Measurements from ENCODE around the gene CRISP2.
"Not testable (repeated sequence)": the region's sequence is repeated elsewhere in the genome, so short reads cannot be mapped to it uniquely, and the experiment has no call there.

The CRISP2 gene

GRCh38 chr6:49675816-49676215 lies 37.5 kb downstream of the CRISP2 start:
- in situ Hi-C loops (cut with MboI; ENCODE audit: low sequenced_read_pairs), result no loop called here
- Histone ChIP-seq H3K9me3 (no peaks in the 10 kb centered on the region), H3K4me3 (no peak overlapping the region), H3K27me3 (ENCODE audit: low read depth) (no peaks in the 10 kb centered on the region), H3K36me3 (replicated peaks) (no peaks in the 10 kb centered on the region), H3K4me1 (no peaks in the 10 kb centered on the region)
- DNase-seq (ENCODE audit: low spot score in 2 of 2), result no peak

DNA sequence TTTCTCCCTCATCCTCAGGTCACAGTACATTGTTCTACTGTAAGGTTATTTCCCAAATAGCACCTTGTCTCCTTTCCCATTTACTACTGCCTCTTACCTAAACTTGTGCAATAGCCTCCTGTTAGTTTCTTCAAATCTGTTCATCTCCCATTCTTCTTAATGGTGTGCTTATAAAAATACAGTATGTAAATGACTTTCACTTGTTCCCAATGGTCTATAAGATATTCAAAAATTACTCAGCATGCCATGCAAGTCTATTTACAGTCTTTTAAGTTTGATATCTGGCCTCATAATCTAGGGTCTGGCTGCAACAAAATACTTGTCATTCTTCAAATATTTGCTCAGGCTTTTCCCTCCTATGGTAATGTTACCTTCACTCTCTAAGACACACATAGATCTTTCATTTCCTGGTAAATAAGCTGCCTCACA lies 45.2 kb downstream of the CRISP2 start:
- in situ Hi-C loops (cut with MboI; ENCODE audit: low sequenced_read_pairs), result no loop called here
- Histone ChIP-seq H3K4me1 (no peaks in the 10 kb centered on the region), H3K27me3 (ENCODE audit: low read depth) (peaks cover 4% of the 10 kb centered on the region; the same call in 1 of the 2 replicates), H3K9me3 (no peaks in the 10 kb centered on the region), H3K4me3 (no peak overlapping the region), H3K36me3 (replicated peaks) (no peaks in the 10 kb centered on the region)
- DNase-seq (ENCODE audit: low spot score in 2 of 2), result no peak

DNA sequence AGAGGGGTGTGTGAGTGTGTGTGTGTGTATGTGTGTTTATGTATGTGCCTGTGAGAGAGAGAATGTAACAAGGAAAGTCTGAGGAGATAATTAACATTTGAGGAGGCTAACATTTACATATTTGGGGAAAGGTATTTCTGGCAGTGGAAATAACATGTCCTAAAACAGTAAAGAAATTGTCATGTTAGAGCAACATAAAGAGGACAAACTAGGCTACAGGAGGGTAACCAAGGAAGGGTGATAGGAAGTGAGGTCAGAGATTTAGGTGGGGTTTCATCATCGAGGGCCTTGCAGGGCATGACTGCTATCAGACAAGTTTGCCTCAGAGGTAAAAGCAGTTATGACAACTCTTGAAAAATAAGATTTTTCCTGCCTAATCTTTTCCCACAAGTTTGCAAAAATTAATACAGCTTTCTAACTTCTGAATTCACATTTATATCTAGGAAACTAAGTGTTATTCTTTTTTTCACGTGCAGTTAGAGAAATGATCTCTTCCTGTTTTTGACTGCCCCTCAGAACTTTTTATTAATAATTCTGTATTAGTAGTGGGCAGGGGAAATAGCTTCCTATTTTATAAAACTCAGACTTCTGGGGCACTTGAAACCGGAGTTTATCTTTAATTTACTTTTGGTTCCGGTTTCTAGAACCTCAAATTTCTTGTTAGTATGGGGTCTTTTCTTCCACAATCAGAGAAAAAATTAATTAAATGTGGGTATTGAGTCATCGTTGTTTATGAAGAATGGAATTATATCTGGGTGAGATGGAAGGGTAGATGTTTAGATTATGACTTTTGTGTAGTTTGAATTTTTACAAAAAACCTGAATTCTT lies 46.2 kb downstream of the CRISP2 start:
- Histone ChIP-seq H3K27me3 (ENCODE audit: low read depth) (peaks cover 4% of the 10 kb centered on the region; the same call in 1 of the 2 replicates), H3K9me3 (no peaks in the 10 kb centered on the region), H3K36me3 (replicated peaks) (no peaks in the 10 kb centered on the region), H3K4me3 (no peak overlapping the region), H3K4me1 (no peaks in the 10 kb centered on the region)
- no peak for DNase-seq (ENCODE audit: low spot score in 2 of 2)
- in situ Hi-C loops (cut with MboI; ENCODE audit: low sequenced_read_pairs), result no loop called here

GRCh38 chr6:49666480-49666879 lies 46.9 kb downstream of the CRISP2 start:
- Histone ChIP-seq H3K4me1 (no peaks in the 10 kb centered on the region), H3K4me3 (no peak overlapping the region), H3K36me3 (replicated peaks) (no peaks in the 10 kb centered on the region), H3K27me3 (ENCODE audit: low read depth) (peaks cover 4% of the 10 kb centered on the region; the same call in 1 of the 2 replicates), H3K9me3 (no peaks in the 10 kb centered on the region)
- in situ Hi-C loops (cut with MboI; ENCODE audit: low sequenced_read_pairs), result no loop called here
- no peak for DNase-seq (ENCODE audit: low spot score in 2 of 2)

DNA sequence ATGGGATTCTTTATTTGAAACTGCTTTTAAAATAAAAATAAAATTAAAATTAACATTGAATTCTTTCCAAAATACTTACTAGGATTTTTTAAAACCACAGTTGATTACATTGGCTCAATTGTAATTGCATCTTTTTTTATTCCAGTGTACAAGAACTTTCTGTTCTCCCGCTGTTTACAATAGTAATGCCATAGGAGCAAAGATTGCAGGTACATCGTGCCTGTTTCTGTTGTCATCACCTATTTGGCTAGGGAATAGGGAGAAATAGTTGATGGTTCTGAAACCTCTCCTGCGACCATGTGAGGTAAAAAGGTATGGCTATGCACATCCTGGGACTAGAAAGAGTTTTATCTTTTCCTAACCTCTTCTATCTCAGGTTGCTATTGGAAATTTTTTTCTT lies 48.5 kb downstream of the CRISP2 start:
- Histone ChIP-seq H3K4me1 (peaks cover 3% of the 10 kb centered on the region), H3K9me3 (no peaks in the 10 kb centered on the region), H3K4me3 (no peak overlapping the region), H3K36me3 (replicated peaks) (no peaks in the 10 kb centered on the region), H3K27me3 (ENCODE audit: low read depth) (peaks cover 4% of the 10 kb centered on the region; the same call in 1 of the 2 replicates)
- in situ Hi-C loops (cut with MboI; ENCODE audit: low sequenced_read_pairs), result no loop called here
- no peak for DNase-seq (ENCODE audit: low spot score in 2 of 2)

- H3K4me3 ChIP-seq; in situ Hi-C loops (cut with MboI; ENCODE audit: low sequenced_read_pairs); H3K4me1 ChIP-seq; DNase-seq (ENCODE audit: low spot score in 2 of 2); H3K36me3 ChIP-seq (replicated peaks); H3K27me3 ChIP-seq (ENCODE audit: low read depth); H3K9me3 ChIP-seq: not testable (repeated sequence)
These were observed 49.3 kb downstream of the CRISP2 start for GRCh38 chr6:49664054-49664453.

DNA sequence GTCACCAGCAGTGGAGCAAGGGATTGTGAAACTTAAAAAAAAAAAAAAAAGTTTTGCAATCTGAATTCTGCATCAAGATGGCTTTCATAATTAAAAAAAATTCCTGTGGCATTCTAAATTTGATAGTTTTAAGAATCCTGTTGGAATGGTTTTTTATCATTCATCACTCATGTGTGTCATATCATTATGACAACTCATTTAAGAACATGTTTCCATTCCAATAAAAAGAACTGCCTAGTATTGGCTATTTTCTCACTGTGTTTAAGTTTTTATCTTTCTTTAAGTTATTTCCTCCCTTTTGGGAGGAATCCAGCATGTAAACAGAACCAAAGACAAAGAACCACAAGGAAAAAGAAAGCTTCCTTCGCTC lies 50.5 kb downstream of the CRISP2 start:
- Histone ChIP-seq H3K9me3 (no peaks in the 10 kb centered on the region), H3K27me3 (ENCODE audit: low read depth) (peaks cover 6% of the 10 kb centered on the region; the same call in 1 of the 2 replicates), H3K4me1 (peaks cover 9% of the 10 kb centered on the region), H3K4me3 (no peak overlapping the region), H3K36me3 (replicated peaks) (no peaks in the 10 kb centered on the region)
- in situ Hi-C loops (cut with MboI; ENCODE audit: low sequenced_read_pairs), result no loop called here
- DNase-seq (ENCODE audit: low spot score in 2 of 2), result no peak

- Histone ChIP-seq H3K36me3 (replicated peaks) (no peaks in the 10 kb centered on the region), H3K4me1 (peaks cover 9% of the 10 kb centered on the region), H3K9me3 (no peaks in the 10 kb centered on the region), H3K27me3 (ENCODE audit: low read depth) (peaks cover 6% of the 10 kb centered on the region; the same call in 1 of the 2 replicates), H3K4me3 (no peak overlapping the region)
- in situ Hi-C loops (cut with MboI; ENCODE audit: low sequenced_read_pairs), result no loop called here
- DNase-seq (ENCODE audit: low spot score in 2 of 2), result no peak
These were observed 51.0 kb downstream of the CRISP2 start for GRCh38 chr6:49662231-49662891.

GRCh38 chr6:49653942-49654341 lies 59.4 kb downstream of the CRISP2 start:
- H3K27me3 ChIP-seq (ENCODE audit: low read depth), result peaks cover 11% of the 10 kb centered on the region
- H3K9me3 ChIP-seq, result no peaks in the 10 kb centered on the region
- H3K4me3 ChIP-seq, result no peak overlapping the region
- H3K36me3 ChIP-seq (replicated peaks), result no peaks in the 10 kb centered on the region
- in situ Hi-C loops (cut with MboI; ENCODE audit: low sequenced_read_pairs), result no loop called here
- H3K4me1 ChIP-seq, result no peaks in the 10 kb centered on the region
- DNase-seq (ENCODE audit: low spot score in 2 of 2), result no peak

DNA sequence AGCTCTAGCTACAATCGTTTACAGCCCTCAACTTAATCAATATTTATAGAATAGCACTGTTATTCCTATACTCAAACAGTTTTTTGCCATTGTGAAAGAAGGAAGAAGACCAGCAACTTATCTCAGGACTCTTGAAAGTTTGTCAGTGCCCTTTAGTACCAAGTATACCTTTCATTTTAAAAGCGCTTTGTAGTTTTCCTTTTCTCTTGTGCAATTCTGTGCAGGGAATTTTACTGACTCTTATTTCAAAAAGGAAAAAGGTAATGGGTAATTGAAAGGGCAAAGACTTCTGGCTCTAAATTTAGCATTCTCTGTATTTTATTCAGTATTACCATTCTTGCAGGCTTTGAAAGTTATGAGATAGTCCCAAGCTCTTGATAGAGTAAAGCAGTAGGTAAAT lies 59.9 kb downstream of the CRISP2 start:
- H3K4me3 ChIP-seq, result no peak overlapping the region
- no peaks in the 10 kb centered on the region for H3K9me3 ChIP-seq
- no peaks in the 10 kb centered on the region for H3K36me3 ChIP-seq (replicated peaks)
- DNase-seq (ENCODE audit: low spot score in 2 of 2), result no peak
- H3K4me1 ChIP-seq, result no peaks in the 10 kb centered on the region
- in situ Hi-C loops (cut with MboI; ENCODE audit: low sequenced_read_pairs), result no loop called here
- H3K27me3 ChIP-seq (ENCODE audit: low read depth), result peaks cover 11% of the 10 kb centered on the region

GRCh38 chr6:49651239-49651638 lies 62.1 kb downstream of the CRISP2 start:
- Histone ChIP-seq H3K4me1 (no peaks in the 10 kb centered on the region), H3K27me3 (ENCODE audit: low read depth) (peaks cover 9% of the 10 kb centered on the region), H3K4me3 (no peak overlapping the region), H3K9me3 (no peaks in the 10 kb centered on the region), H3K36me3 (replicated peaks) (no peaks in the 10 kb centered on the region)
- in situ Hi-C loops (cut with MboI; ENCODE audit: low sequenced_read_pairs), result no loop called here
- no peak for DNase-seq (ENCODE audit: low spot score in 2 of 2)

- in situ Hi-C loops (cut with MboI; ENCODE audit: low sequenced_read_pairs), result no loop called here
- H3K27me3 ChIP-seq (ENCODE audit: low read depth), result peaks cover 7% of the 10 kb centered on the region; the same call in 1 of the 2 replicates
- no peaks in the 10 kb centered on the region for H3K4me1 ChIP-seq
- no peak overlapping the region for H3K4me3 ChIP-seq
- H3K9me3 ChIP-seq, result no peaks in the 10 kb centered on the region
- no peaks in the 10 kb centered on the region for H3K36me3 ChIP-seq (replicated peaks)
- no peak for DNase-seq (ENCODE audit: low spot score in 2 of 2)
These were observed 63.4 kb downstream of the CRISP2 start for GRCh38 chr6:49649988-49650387.

GRCh38 chr6:49648036-49648435 lies 65.3 kb downstream of the CRISP2 start:
- H3K9me3 ChIP-seq, result no peaks in the 10 kb centered on the region
- no peaks in the 10 kb centered on the region for H3K36me3 ChIP-seq (replicated peaks)
- in situ Hi-C loops (cut with MboI; ENCODE audit: low sequenced_read_pairs), result no loop called here
- no peak overlapping the region for H3K4me3 ChIP-seq
- no peak for DNase-seq (ENCODE audit: low spot score in 2 of 2)
- H3K27me3 ChIP-seq (ENCODE audit: low read depth), result no peaks in the 10 kb centered on the region
- no peaks in the 10 kb centered on the region for H3K4me1 ChIP-seq

DNA sequence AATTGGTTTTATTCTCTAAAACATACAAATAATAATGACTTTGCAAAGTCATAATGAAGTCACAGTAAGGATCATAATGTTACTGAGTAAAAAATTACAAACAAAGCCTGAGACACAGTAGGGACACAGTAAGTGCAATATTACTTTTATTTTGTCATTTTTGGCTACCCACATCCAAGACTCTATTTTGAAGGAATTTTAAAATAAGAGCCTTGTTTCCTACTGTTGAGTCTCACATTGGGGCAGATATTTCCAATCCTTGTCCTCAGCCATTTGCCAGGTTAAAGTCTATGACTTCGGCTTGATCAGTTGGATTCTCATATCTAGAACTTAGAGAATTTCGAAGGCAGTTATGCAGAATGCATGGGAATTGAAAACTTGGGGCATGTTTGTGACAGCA lies 65.9 kb downstream of the CRISP2 start:
- in situ Hi-C loops (cut with MboI; ENCODE audit: low sequenced_read_pairs), result no loop called here
- no peak overlapping the region for H3K4me3 ChIP-seq
- no peaks in the 10 kb centered on the region for H3K36me3 ChIP-seq (replicated peaks)
- H3K4me1 ChIP-seq, result no peaks in the 10 kb centered on the region
- no peaks in the 10 kb centered on the region for H3K27me3 ChIP-seq (ENCODE audit: low read depth)
- no peaks in the 10 kb centered on the region for H3K9me3 ChIP-seq
- no peak for DNase-seq (ENCODE audit: low spot score in 2 of 2)

Measured in HAP-1 (cell line).